GM12878 (cell line): ENCODE measurements around the gene FMN2. TPM values are rescaled to one million over a fixed set of nuclear protein-coding genes. Genes with fewer than 3 reads are reported as not detected.

Source experiments
- ATAC-seq: fragments of 200-7000 bp; cut with Tn5 transposase; 3 replicates; pipeline ENCODE4 v1.9.1; 2020; ENCODE audit warnings: mild to moderate bottlenecking, moderate library complexity
- BruUV-seq: library from RNA; stranded (reverse); fragments of 400-500 nt; replicated peaks from 2 replicates; lab custom pipeline; 2021; lab: Mats Ljungman, UMichigan
- CTCF ChIA-PET: fragments of 300-600 bp; sonication (Branson Sonifier 250); formaldehyde crosslinking; extraction: SDS; loops from one replicate; lab custom pipeline; 2021; ENCODE audit warnings: inconsistent platforms; lab: Yijun Ruan, JAX
- POLR2A ChIA-PET: fragments of 350-600 bp; formaldehyde crosslinking; extraction: SDS; loops from one replicate; lab custom pipeline; 2021; ENCODE audit warnings: inconsistent platforms; lab: Charles Lee
- RAD21 ChIA-PET: fragments of 300-600 bp; sonication (Branson Sonifier 250); formaldehyde crosslinking; loops from one replicate; lab custom pipeline; 2023; ENCODE audit warnings: antibody characterized with exemption; ENCODE audit not compliant: unreplicated experiment; lab: Charles Lee
- SMC1A ChIA-PET: fragments of 300-600 bp; sonication (Branson Sonifier 250); formaldehyde crosslinking; loops from one replicate; lab custom pipeline; 2023; ENCODE audit not compliant: unreplicated experiment, uncharacterized antibody; lab: Charles Lee
- DNase-seq: peaks from one replicate; pipeline ENCODE4 v3.0.0-alpha.2; 2011; ENCODE audit warnings: low read depth, low spot score
- FAIRE-seq: peaks from 3 replicates; lab custom pipeline; 2011; peaks lifted over from hg19 to GRCh38; lab: Jason Lieb, UNC
- H2AFZ ChIP-seq: 2 replicates; pipeline ENCODE4 v1.6.0; 2011; ENCODE audit warnings: low read depth, low read length, control low read depth; ENCODE audit not compliant: control insufficient read depth
- H3K27ac ChIP-seq: 2 replicates; pipeline ENCODE4 v1.5.1; 2011; ENCODE audit warnings: control low read depth; ENCODE audit not compliant: control insufficient read depth, insufficient read depth
- H3K27me3 ChIP-seq, 2 experiments: replicated peaks in 1 of 2; 2 replicates each; pipeline versions ENCODE4 v1.6.0 to v1.6.1; 2011; ENCODE audit warnings: low read length in 1 of 2; ENCODE audit not compliant: control insufficient read depth in 2 of 2, insufficient read depth in 2 of 2
- H3K36me3 ChIP-seq, 2 experiments: 2 replicates each; pipeline ENCODE4 v1.5.1; 2011; ENCODE audit warnings: low read length in 1 of 2; ENCODE audit not compliant: control insufficient read depth in 2 of 2, insufficient read depth in 2 of 2
- H3K4me1 ChIP-seq: 2 replicates; pipeline ENCODE4 v1.6.1; 2011; ENCODE audit warnings: mild to moderate bottlenecking, low read length, moderate library complexity, mixed read lengths; ENCODE audit not compliant: control insufficient read depth, insufficient read depth
- H3K4me2 ChIP-seq: 2 replicates; pipeline ENCODE4 v1.6.0; 2011; ENCODE audit warnings: control low read depth; ENCODE audit not compliant: control insufficient read depth, insufficient read depth
- H3K4me3 ChIP-seq: fragments of 200-600 bp; sonication (generic); 2 replicates; pipeline ENCODE4 v1.5.1; 2016
- H3K79me2 ChIP-seq: 2 replicates; pipeline ENCODE4 v1.6.0; 2011; ENCODE audit warnings: low read length; ENCODE audit not compliant: control insufficient read depth, insufficient read depth
- H3K9ac ChIP-seq: 2 replicates; pipeline ENCODE4 v1.8.0; 2011; ENCODE audit warnings: low read length, control low read depth, mixed read lengths; ENCODE audit not compliant: control insufficient read depth, insufficient read depth
- H3K9me3 ChIP-seq: replicated peaks from 3 replicates; pipeline ENCODE4 v1.5.1; 2011; ENCODE audit warnings: mild to moderate bottlenecking, low read length; ENCODE audit not compliant: control insufficient read depth, insufficient read depth
- H4K20me1 ChIP-seq: 2 replicates; pipeline ENCODE4 v1.6.0; 2011; ENCODE audit not compliant: control insufficient read depth, insufficient read depth
- CHD1 ChIP-seq: IDR thresholded peaks from 2 replicates; pipeline ENCODE4 v1.6.1; 2012; ENCODE audit warnings: low read depth, low read length, improper control_type of control experiment
- E2F4 ChIP-seq: IDR thresholded peaks from 2 replicates; pipeline ENCODE4 v1.6.1; 2012; ENCODE audit warnings: low read depth, low read length, improper control_type of control experiment
- GATAD2B ChIP-seq: fragments of 450-650 bp; conservative IDR thresholded peaks from 2 replicates; pipeline ENCODE4 v1.6.1; 2017; ENCODE audit warnings: low read depth, mild to moderate bottlenecking, moderate library complexity
- MXI1 ChIP-seq: fragments of 150-350 bp; IDR thresholded peaks from 2 replicates; pipeline ENCODE4 v1.6.1; 2011; ENCODE audit warnings: low read depth, mild to moderate bottlenecking, inconsistent platforms, low read length, improper control_type of control experiment
- NR2C1 ChIP-seq: fragments of 450-650 bp; IDR thresholded peaks from 2 replicates; pipeline ENCODE4 v1.6.1; 2017; ENCODE audit warnings: antibody characterized with exemption, mild to moderate bottlenecking, moderate library complexity
- NRF1 ChIP-seq: conservative IDR thresholded peaks from 2 replicates; pipeline ENCODE4 v1.6.1; 2011; ENCODE audit warnings: mild to moderate bottlenecking, low read depth, low read length, improper control_type of control experiment
- POU2F2 ChIP-seq: IDR thresholded peaks from 3 replicates; pipeline ENCODE4 v1.6.1; 2011; ENCODE audit warnings: low read depth, mild to moderate bottlenecking, low read length, borderline replicate concordance
- RB1 ChIP-seq: fragments of 450-650 bp; formaldehyde crosslinking; IDR thresholded peaks from 2 replicates; pipeline ENCODE4 v1.6.1; 2017; ENCODE audit warnings: mild to moderate bottlenecking, borderline replicate concordance
- SRF ChIP-seq, 2 experiments: IDR thresholded peaks; 2 replicates each; pipeline ENCODE4 v1.6.1; 2011; ENCODE audit warnings: low read depth in 2 of 2, low read length in 2 of 2, mild to moderate bottlenecking in 1 of 2, moderate library complexity in 1 of 2
- SUPT20H ChIP-seq: IDR thresholded peaks from 2 replicates; pipeline ENCODE4 v1.6.1; 2011; ENCODE audit warnings: low read depth, mild to moderate bottlenecking, low read length, moderate library complexity, borderline replicate concordance; ENCODE audit not compliant: control insufficient read depth
- WGBS: methylation state at CpG from one replicate; pipeline ENCODE4 v1.1.6; 2016; ENCODE audit warnings: low lambda C conversion rate; ENCODE audit not compliant: insufficient replicate concordance, insufficient coverage; ENCODE audit errors: missing lambda C conversion rate; 5-methylcytosine and 5-hydroxymethylcytosine counted together
- in situ Hi-C: fragments of 300-500 bp; cut with MboI; formaldehyde crosslinking; loops from 9 replicates; pipeline ENCODE4 v1.14.3; 2018; ENCODE audit warnings: mixed read lengths
- intact Hi-C: fragments of 100-400 bp; cut with micrococcal nuclease; formaldehyde crosslinking; loops from one replicate; pipeline ENCODE4 v1.14.2; 2022; ENCODE audit not compliant: unreplicated experiment
- polyA plus RNA-seq, 11 experiments: library from polyadenylated mRNA; depleted of rRNA in 4 of 11; unstranded in 6 of 11; stranded (reverse) in 5 of 11; fragments of >200 nt; fragmentation: Nextera tagmentation in 4 of 11; fragmentation: Illumina TruSeq in 1 of 11; extraction: Ambion mirVana in 4 of 11; extraction: Trizol in 1 of 11; gene quantifications; 1 replicate in 1 of 11; 2 replicates in 10 of 11; pipeline versions ENCODE4 v1.2.1 to v1.2.3, GENCODE V29; 2011 to 2016; ENCODE audit warnings: inconsistent platforms in 2 of 11, missing spikeins in 2 of 11, low read depth in 1 of 11
- total RNA-seq, 4 experiments: library from RNA; depleted of rRNA in 3 of 4; stranded (reverse); fragments of >200 nt in 3 of 4; fragmentation: Illumina TruSeq in 1 of 4; extraction: Trizol in 1 of 4; gene quantifications; 2 replicates each; pipeline versions ENCODE4 v1.2.1 to v1.2.3, GENCODE V29; 2013 to 2021

Gene FMN2
- total and polyA plus RNA-seq, 10 of the 15 experiments (the other 5 are each of a cell fraction or from before 2014, with no cell fraction given), result 0.60 TPM; not detected in 9

GRCh38 chr1:240212556-240212955 is 120.9 kb downstream of the FMN2 start:
- no TSS peak for BruUV-seq
- no peak overlapping the region for H3K4me2 ChIP-seq
- no peaks in the 10 kb centered on the region for H3K79me2 ChIP-seq
- no peaks in the 10 kb centered on the region for H3K4me1 ChIP-seq
- ChIA-PET RAD21 (no interaction called here), CTCF (no interaction called here), SMC1A (no interaction called here), POLR2A (no interaction called here)
- intact Hi-C loops (no loop called here), in situ Hi-C loops (no loop called here)
- ATAC-seq, result no peak
- whole genome bisulfite sequencing, result 14% methylated on average over 5 of the region's 5 CpGs
- H3K4me3 ChIP-seq, result no peak overlapping the region
- H3K27me3 ChIP-seq, result no peaks in the 10 kb centered on the region
- no peak for FAIRE-seq
- H2AFZ ChIP-seq, result no peak overlapping the region
- H3K9ac ChIP-seq, result no peak overlapping the region
- DNase-seq, result no peak
- H3K27ac ChIP-seq, result no peak overlapping the region
- no peaks in the 10 kb centered on the region for H4K20me1 ChIP-seq
- H3K9me3 ChIP-seq, result no peaks in the 10 kb centered on the region
- TF ChIP-seq SRF (IDR thresholded peaks at IDR 0.05; ENCODE audit: low read depth in 2 of 2, low read length in 2 of 2), result no peak
- TF ChIP-seq GATAD2B, result no peak
- TF ChIP-seq CHD1, result no peak
- no peak for TF ChIP-seq SUPT20H
- no peak for TF ChIP-seq E2F4
- no peak for TF ChIP-seq POU2F2
- TF ChIP-seq NRF1, result no peak
- TF ChIP-seq NR2C1, result no peak
- no peak for TF ChIP-seq RB1
- no peak for TF ChIP-seq MXI1
- H3K36me3 ChIP-seq, result no peaks in the 10 kb centered on the region
